Liver (tissue), 9 donors: ENCODE results near the gene NKX2-4. TPM values are rescaled to one million over a fixed set of nuclear protein-coding genes. Genes with fewer than 3 reads are reported as not detected.

Experiments used
- DNase-seq: peaks from one replicate; pipeline ENCODE4 v3.0.0-alpha.2; 2017; ENCODE audit warnings: low spot score
- H3K27ac ChIP-seq, 2 donors: one replicate each; pipeline ENCODE4 v1.7.0; 2013; ENCODE audit warnings: inconsistent platforms in 2 of 2, low read length in 2 of 2, control low read depth in 1 of 2, low read depth in 1 of 2, mild to moderate bottlenecking in 1 of 2
- H3K27me3 ChIP-seq, 4 donors: one replicate each; pipeline versions ENCODE4 v1.6.1 to v1.7.0; 2013; ENCODE audit warnings: low read length in 3 of 4, inconsistent platforms in 1 of 4, mild to moderate bottlenecking in 1 of 4, moderate library complexity in 1 of 4; ENCODE audit not compliant: control insufficient read depth in 4 of 4, insufficient read depth in 4 of 4
- H3K36me3 ChIP-seq, 4 donors: one replicate each; pipeline versions ENCODE4 v1.6.1 to v1.7.0; 2013; ENCODE audit warnings: low read length in 3 of 4, mild to moderate bottlenecking in 3 of 4, low read depth in 1 of 4, moderate library complexity in 1 of 4; ENCODE audit not compliant: control insufficient read depth in 4 of 4, insufficient read depth in 3 of 4
- H3K4me1 ChIP-seq, 4 donors: one replicate each; pipeline versions ENCODE4 v1.6.1 to v1.7.0; 2013; ENCODE audit warnings: low read length in 3 of 4, mild to moderate bottlenecking in 3 of 4, moderate library complexity in 1 of 4; ENCODE audit not compliant: control insufficient read depth in 4 of 4, insufficient read depth in 4 of 4
- H3K4me3 ChIP-seq, 3 donors: one replicate each; pipeline versions ENCODE4 v1.6.1 to v1.7.0; 2013; ENCODE audit warnings: low read length in 3 of 3, control low read depth in 1 of 3, low read depth in 1 of 3, mild to moderate bottlenecking in 1 of 3
- H3K9ac ChIP-seq, 2 donors: one replicate each; pipeline ENCODE4 v1.7.0; 2013; ENCODE audit warnings: low read length in 2 of 2, mild to moderate bottlenecking in 2 of 2, moderate library complexity in 2 of 2, control low read depth in 1 of 2, low read depth in 1 of 2
- H3K9me3 ChIP-seq, 4 donors: one replicate each; pipeline versions ENCODE4 v1.6.1 to v1.7.0; 2013; ENCODE audit warnings: low read length in 3 of 4; ENCODE audit not compliant: control insufficient read depth in 4 of 4
- EGR1 ChIP-seq, 2 donors: IDR thresholded peaks; 2 replicates each; pipeline ENCODE4 v1.6.1; 2016 to 2018; ENCODE audit warnings: antibody characterized with exemption in 2 of 2, low read depth in 2 of 2
- FOXA1 ChIP-seq: IDR thresholded peaks from 2 replicates; pipeline ENCODE4 v1.6.1; 2016; ENCODE audit warnings: antibody characterized with exemption
- FOXA2 ChIP-seq: IDR thresholded peaks from 2 replicates; pipeline ENCODE4 v1.6.1; 2016; ENCODE audit warnings: antibody characterized with exemption
- GABPA ChIP-seq, 2 donors: IDR thresholded peaks in 1 of 2; conservative IDR thresholded peaks in 1 of 2; 2 replicates each; pipeline ENCODE4 v1.6.1; 2016; ENCODE audit warnings: antibody characterized with exemption in 2 of 2, mild to moderate bottlenecking in 1 of 2, moderate library complexity in 1 of 2
- HNF4A ChIP-seq, 2 donors: conservative IDR thresholded peaks; 2 replicates each; pipeline ENCODE4 v1.6.1; 2016; ENCODE audit warnings: antibody characterized with exemption in 2 of 2, mild to moderate bottlenecking in 2 of 2
- HNF4G ChIP-seq: IDR thresholded peaks from 2 replicates; pipeline ENCODE4 v1.6.1; 2016; ENCODE audit warnings: antibody characterized with exemption
- JUND ChIP-seq, 2 donors: IDR thresholded peaks; 2 replicates each; pipeline ENCODE4 v1.6.1; 2016; ENCODE audit warnings: antibody characterized with exemption in 2 of 2
- NR2F2 ChIP-seq: IDR thresholded peaks from 2 replicates; pipeline ENCODE4 v1.6.1; 2016; ENCODE audit warnings: antibody characterized with exemption
- RAD21 ChIP-seq, 2 donors: IDR thresholded peaks; 2 replicates each; pipeline ENCODE4 v1.6.1; 2016; ENCODE audit warnings: antibody characterized with exemption in 2 of 2, mild to moderate bottlenecking in 2 of 2
- RXRA ChIP-seq, 2 donors: IDR thresholded peaks; 2 replicates each; pipeline ENCODE4 v1.6.1; 2017 to 2018; ENCODE audit warnings: antibody characterized with exemption in 2 of 2, mild to moderate bottlenecking in 1 of 2
- SP1 ChIP-seq: IDR thresholded peaks from 2 replicates; pipeline ENCODE4 v1.6.1; 2018; ENCODE audit warnings: antibody characterized with exemption, mild to moderate bottlenecking
- TAF1 ChIP-seq: conservative IDR thresholded peaks from 2 replicates; pipeline ENCODE4 v1.6.1; 2016; ENCODE audit warnings: antibody characterized with exemption, mild to moderate bottlenecking
- YY1 ChIP-seq: IDR thresholded peaks from 2 replicates; pipeline ENCODE4 v1.6.1; 2016; ENCODE audit warnings: antibody characterized with exemption, mild to moderate bottlenecking
- WGBS: extraction: QIAGEN DNeasy Blood & Tissue Kit; methylation state at CpG from one replicate; pipeline ENCODE4 v1.1.7; 2013; 5-methylcytosine and 5-hydroxymethylcytosine counted together
- polyA plus RNA-seq, 2 donors: library from polyadenylated mRNA; stranded (reverse) in 1 of 2; unstranded in 1 of 2; fragments of 200-250 nt in 1 of 2; fragments of >200 nt in 1 of 2; fragmentation: Nextera tagmentation in 1 of 2; extraction: Ambion mirVana in 1 of 2; gene quantifications; one replicate each; pipeline versions ENCODE4 v1.2.1 to v1.2.3, GENCODE V29; 2013 to 2015
- total RNA-seq, 2 donors: library from RNA; depleted of rRNA; stranded (reverse); fragments of >200 nt; gene quantifications; one replicate each; pipeline ENCODE4 v1.2.3, GENCODE V29; 2014
- TF ChIP-seq, protein P1 (sequence below): IDR thresholded peaks from 2 replicates; pipeline ENCODE4 v1.6.1; 2016; ENCODE audit warnings: antibody characterized with exemption, mild to moderate bottlenecking
- TF ChIP-seq, protein P2 (sequence below): IDR thresholded peaks from 2 replicates; pipeline ENCODE4 v1.6.1; 2016; ENCODE audit warnings: antibody characterized with exemption
- TF ChIP-seq, protein P3 (sequence below): fragments of 150-350 bp; IDR thresholded peaks from 2 replicates; pipeline ENCODE4 v1.5.1; 2017; ENCODE audit warnings: improper control_type of control experiment, low read depth, low read length; ENCODE audit not compliant: missing input control
- TF ChIP-seq, protein P4 (sequence below): IDR thresholded peaks from 2 replicates; pipeline ENCODE4 v1.6.1; 2016; ENCODE audit warnings: antibody characterized with exemption
- TF ChIP-seq, protein P5 (sequence below): IDR thresholded peaks from 2 replicates; pipeline ENCODE4 v1.6.1; 2016; ENCODE audit warnings: antibody characterized with exemption
- donor health status: healthy.
- donor health status: healthy.
- donor health status: healthy.
- donor health status: healthy.
- donor health status: healthy.

The NKX2-4 gene
- total RNA-seq (not detected), polyA plus RNA-seq (not detected)

DNA sequence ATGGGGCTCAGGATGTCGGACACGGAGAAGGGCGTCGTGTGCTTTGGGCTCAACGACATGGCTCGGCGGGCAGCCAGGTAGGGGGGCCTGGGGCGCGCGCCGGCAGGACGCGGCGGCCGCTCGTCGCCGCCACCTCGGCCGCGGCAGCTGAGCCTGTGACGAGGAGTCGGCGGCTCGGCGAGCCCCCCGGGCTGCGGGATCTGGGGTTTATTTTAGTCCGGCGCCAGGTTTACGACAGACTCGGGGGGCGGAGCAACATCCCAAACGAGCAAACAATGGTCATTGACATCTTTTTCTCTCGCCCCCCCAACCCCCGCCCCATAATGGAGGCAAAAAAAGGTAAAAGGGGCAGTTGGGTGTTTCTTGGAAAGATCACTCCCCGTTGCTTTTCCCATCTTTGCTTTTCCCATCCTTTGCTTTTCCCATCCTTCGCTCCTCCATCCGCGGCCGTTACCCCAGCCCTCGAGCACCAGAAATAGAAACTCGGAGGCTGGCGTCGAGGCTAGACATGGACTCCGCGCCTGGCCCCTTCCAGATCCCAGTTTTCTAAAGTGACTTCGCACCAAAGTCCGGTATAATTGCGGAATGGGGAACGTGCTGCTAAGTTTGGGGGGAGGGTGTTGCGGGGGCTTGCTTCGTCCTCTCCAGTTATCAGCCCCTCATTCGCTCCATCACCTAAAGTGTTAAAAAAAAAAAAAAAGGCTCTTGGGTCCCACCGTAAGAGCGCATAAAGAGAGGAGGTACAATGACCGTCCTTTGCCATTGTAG, at the start of gene NKX2-4:
Gene NKX2-4, minus strand, starts transcription at position 186 of the 768 bp plus-strand sequence. Its CDS starts 127 bp downstream, at position 59.
- no peak within 1 kb of the TSS for H3K27ac ChIP-seq
- H3K9me3 ChIP-seq: peaks cover 0 to 16% (median 0%) of the 10 kb centered on the region in 4 donors
- WGBS: 9% methylated on average over 57 of the region's 57 CpGs
- peak within 1 kb of the TSS in 1 of 3 donors; percentile 32 for H3K4me3 ChIP-seq
- H3K27me3 ChIP-seq: peaks cover 4 to 40% (median 15%) of the 10 kb centered on the region in 4 donors
- H3K36me3 ChIP-seq: no peaks in the 10 kb centered on the region
- no peak for DNase-seq
- H3K4me1 ChIP-seq: peaks cover 2 to 19% (median 15%) of the 10 kb centered on the region in 4 donors
- TF ChIP-seq, protein P1, sequence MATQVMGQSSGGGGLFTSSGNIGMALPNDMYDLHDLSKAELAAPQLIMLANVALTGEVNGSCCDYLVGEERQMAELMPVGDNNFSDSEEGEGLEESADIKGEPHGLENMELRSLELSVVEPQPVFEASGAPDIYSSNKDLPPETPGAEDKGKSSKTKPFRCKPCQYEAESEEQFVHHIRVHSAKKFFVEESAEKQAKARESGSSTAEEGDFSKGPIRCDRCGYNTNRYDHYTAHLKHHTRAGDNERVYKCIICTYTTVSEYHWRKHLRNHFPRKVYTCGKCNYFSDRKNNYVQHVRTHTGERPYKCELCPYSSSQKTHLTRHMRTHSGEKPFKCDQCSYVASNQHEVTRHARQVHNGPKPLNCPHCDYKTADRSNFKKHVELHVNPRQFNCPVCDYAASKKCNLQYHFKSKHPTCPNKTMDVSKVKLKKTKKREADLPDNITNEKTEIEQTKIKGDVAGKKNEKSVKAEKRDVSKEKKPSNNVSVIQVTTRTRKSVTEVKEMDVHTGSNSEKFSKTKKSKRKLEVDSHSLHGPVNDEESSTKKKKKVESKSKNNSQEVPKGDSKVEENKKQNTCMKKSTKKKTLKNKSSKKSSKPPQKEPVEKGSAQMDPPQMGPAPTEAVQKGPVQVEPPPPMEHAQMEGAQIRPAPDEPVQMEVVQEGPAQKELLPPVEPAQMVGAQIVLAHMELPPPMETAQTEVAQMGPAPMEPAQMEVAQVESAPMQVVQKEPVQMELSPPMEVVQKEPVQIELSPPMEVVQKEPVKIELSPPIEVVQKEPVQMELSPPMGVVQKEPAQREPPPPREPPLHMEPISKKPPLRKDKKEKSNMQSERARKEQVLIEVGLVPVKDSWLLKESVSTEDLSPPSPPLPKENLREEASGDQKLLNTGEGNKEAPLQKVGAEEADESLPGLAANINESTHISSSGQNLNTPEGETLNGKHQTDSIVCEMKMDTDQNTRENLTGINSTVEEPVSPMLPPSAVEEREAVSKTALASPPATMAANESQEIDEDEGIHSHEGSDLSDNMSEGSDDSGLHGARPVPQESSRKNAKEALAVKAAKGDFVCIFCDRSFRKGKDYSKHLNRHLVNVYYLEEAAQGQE: no peak
- TF ChIP-seq GABPA (IDR thresholded peaks at IDR 0.05 in 1 of 2, conservative IDR thresholded peaks at IDR 0.05 in 1 of 2): no peak
- no peak within 1 kb of the TSS for H3K9ac ChIP-seq

DNA sequence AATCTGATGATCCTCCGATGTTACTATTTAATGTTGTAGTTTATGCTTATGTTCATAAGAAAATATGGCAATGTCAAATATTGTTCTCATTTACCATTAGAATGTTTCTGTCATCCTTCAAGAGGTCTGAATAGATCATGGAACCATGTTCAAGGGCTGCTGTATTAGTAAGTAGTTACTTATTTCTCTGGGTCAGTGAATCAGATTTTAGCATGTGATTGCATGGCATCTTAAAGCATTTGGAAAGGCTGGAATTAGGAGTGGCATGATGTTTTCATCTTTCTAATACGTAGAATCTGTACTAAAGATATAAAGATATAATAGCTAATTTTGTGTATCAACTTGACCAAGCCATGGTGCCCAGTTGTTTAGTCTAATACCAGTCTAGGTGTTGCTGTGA, 40.5 kb upstream of the NKX2-4 start:
- H3K36me3 ChIP-seq: no peaks in the 10 kb centered on the region
- TF ChIP-seq NR2F2 (no peak), FOXA1 (no peak), RAD21 (IDR thresholded peaks at IDR 0.05) (no peak), GABPA (IDR thresholded peaks at IDR 0.05 in 1 of 2, conservative IDR thresholded peaks at IDR 0.05 in 1 of 2) (no peak), HNF4A (conservative IDR thresholded peaks at IDR 0.05) (no peak), TAF1 (no peak), EGR1 (IDR thresholded peaks at IDR 0.05; ENCODE audit: low read depth in 2 of 2) (no peak), JUND (IDR thresholded peaks at IDR 0.05) (no peak), RXRA (IDR thresholded peaks at IDR 0.05) (no peak), FOXA2 (no peak), YY1 (no peak), HNF4G (no peak), SP1 (no peak)
- TF ChIP-seq, protein P2, sequence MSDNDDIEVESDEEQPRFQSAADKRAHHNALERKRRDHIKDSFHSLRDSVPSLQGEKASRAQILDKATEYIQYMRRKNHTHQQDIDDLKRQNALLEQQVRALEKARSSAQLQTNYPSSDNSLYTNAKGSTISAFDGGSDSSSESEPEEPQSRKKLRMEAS: no peak
- TF ChIP-seq, protein P3, sequence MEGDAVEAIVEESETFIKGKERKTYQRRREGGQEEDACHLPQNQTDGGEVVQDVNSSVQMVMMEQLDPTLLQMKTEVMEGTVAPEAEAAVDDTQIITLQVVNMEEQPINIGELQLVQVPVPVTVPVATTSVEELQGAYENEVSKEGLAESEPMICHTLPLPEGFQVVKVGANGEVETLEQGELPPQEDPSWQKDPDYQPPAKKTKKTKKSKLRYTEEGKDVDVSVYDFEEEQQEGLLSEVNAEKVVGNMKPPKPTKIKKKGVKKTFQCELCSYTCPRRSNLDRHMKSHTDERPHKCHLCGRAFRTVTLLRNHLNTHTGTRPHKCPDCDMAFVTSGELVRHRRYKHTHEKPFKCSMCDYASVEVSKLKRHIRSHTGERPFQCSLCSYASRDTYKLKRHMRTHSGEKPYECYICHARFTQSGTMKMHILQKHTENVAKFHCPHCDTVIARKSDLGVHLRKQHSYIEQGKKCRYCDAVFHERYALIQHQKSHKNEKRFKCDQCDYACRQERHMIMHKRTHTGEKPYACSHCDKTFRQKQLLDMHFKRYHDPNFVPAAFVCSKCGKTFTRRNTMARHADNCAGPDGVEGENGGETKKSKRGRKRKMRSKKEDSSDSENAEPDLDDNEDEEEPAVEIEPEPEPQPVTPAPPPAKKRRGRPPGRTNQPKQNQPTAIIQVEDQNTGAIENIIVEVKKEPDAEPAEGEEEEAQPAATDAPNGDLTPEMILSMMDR: no peak
- TF ChIP-seq, protein P4, sequence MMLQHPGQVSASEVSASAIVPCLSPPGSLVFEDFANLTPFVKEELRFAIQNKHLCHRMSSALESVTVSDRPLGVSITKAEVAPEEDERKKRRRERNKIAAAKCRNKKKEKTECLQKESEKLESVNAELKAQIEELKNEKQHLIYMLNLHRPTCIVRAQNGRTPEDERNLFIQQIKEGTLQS: no peak
- TF ChIP-seq, protein P1: no peak
- TF ChIP-seq, protein P5, sequence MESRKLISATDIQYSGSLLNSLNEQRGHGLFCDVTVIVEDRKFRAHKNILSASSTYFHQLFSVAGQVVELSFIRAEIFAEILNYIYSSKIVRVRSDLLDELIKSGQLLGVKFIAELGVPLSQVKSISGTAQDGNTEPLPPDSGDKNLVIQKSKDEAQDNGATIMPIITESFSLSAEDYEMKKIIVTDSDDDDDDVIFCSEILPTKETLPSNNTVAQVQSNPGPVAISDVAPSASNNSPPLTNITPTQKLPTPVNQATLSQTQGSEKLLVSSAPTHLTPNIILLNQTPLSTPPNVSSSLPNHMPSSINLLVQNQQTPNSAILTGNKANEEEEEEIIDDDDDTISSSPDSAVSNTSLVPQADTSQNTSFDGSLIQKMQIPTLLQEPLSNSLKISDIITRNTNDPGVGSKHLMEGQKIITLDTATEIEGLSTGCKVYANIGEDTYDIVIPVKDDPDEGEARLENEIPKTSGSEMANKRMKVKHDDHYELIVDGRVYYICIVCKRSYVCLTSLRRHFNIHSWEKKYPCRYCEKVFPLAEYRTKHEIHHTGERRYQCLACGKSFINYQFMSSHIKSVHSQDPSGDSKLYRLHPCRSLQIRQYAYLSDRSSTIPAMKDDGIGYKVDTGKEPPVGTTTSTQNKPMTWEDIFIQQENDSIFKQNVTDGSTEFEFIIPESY: no peak
- WGBS: 87% methylated on average over 2 of the region's 2 CpGs

More for the DNA sequence above, 40.5 kb upstream of the NKX2-4 start:
- H3K27ac ChIP-seq: no peak overlapping the region
- no peaks in the 10 kb centered on the region for H3K9me3 ChIP-seq
- H3K4me1 ChIP-seq: no peaks in the 10 kb centered on the region
- no peak overlapping the region for H3K4me3 ChIP-seq
- peaks cover 0 to 10% (median 2%) of the 10 kb centered on the region in 4 donors for H3K27me3 ChIP-seq
- DNase-seq: no peak
- H3K9ac ChIP-seq: no peak overlapping the region
